RPMI7951 (cell line): ENCODE measurements around the gene INIP. TPM values are rescaled to one million over a fixed set of nuclear protein-coding genes. Genes with fewer than 3 reads are reported as not detected.
"Not testable (repeated sequence)": the region's sequence is repeated elsewhere in the genome, so short reads cannot be mapped to it uniquely, and the experiment has no call there.

Experiments
- DNase-seq: peaks from one replicate; pipeline ENCODE4 v3.0.0-alpha.2; 2012; ENCODE audit warnings: low read depth
- total RNA-seq: library from RNA; depleted of rRNA; stranded (reverse); fragments of >200 nt; shearing (Covaris generic); gene quantifications from 2 replicates; pipeline ENCODE4 v1.2.3, GENCODE V29; 2014; rRNA removed

Gene INIP
- total RNA-seq, 1 experiment from 2014 or later, result 18.6 TPM

GRCh38 chr9:112673221-112673620, 44.7 kb downstream of the INIP start:
- DNase-seq, result not testable (repeated sequence)

GRCh38 chr9:112670991-112671625, 46.8 kb downstream of the INIP start:
- no peak for DNase-seq

- DNase-seq, result no peak
Measured at GRCh38 chr9:112669326-112669725, 48.6 kb downstream of the INIP start.

GRCh38 chr9:112665347-112665746, 52.6 kb downstream of the INIP start:
- DNase-seq, result no peak

- no peak for DNase-seq
Measured at GRCh38 chr9:112664531-112664930, 53.4 kb downstream of the INIP start.

- no peak for DNase-seq
Measured at GRCh38 chr9:112663681-112664080, 54.2 kb downstream of the INIP start.

- no peak for DNase-seq
Measured at GRCh38 chr9:112659906-112660305, 58.0 kb downstream of the INIP start.

GRCh38 chr9:112655668-112656067, 62.2 kb downstream of the INIP start:
- DNase-seq, result no peak

- no peak for DNase-seq
Measured at GRCh38 chr9:112654282-112654681, 63.6 kb downstream of the INIP start.

- DNase-seq, result no peak
Measured at GRCh38 chr9:112648624-112649023, 69.3 kb downstream of the INIP start.

GRCh38 chr9:112647596-112647995, 70.3 kb downstream of the INIP start:
- DNase-seq, result peak; percentile 10

- DNase-seq, result no peak
Measured at GRCh38 chr9:112642126-112642525, 75.8 kb downstream of the INIP start.

- DNase-seq, result peak; percentile 16
Measured at GRCh38 chr9:112640311-112640710, 77.6 kb downstream of the INIP start.

Other genes with a start within 250 kb of the INIP start
- gene KIAA1958, start 231.3 kb downstream of the INIP start, total RNA-seq, result 1.7 TPM in 2 replicates
- 7.0 and 9.0 TPM in 2 replicates for gene SNX30, start 32.6 kb upstream of the INIP start, total RNA-seq
- not detected in 2 replicates for gene SLC46A2, start 172.8 kb upstream of the INIP start, total RNA-seq